Measurements from ENCODE around the gene C18orf63.
"Not testable (repeated sequence)": the region's sequence is repeated elsewhere in the genome, so short reads cannot be mapped to it uniquely, and the experiment has no call there.

Gene C18orf63

GRCh38 chr18:74286856-74287255, 28.8 kb upstream of the C18orf63 start:
- DNase-seq, result no peak

DNA sequence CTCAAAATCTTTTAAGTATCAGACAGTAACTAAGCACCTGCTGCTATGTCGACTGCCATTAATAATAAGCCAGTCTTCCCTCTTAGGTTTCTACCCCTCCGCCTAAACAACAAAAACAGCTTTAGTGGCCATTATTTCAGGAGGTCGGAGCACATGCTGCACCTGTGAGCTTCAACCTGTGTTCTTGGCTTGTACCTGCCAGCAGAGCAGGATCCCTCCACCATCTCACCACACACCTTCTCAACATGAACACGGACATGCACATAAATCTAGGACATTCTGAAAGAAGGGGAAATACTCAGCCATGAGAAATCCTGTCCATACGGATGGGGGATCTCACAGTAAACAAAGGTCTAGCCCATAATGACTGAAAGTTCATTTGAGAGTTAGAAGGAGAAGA, 27.6 kb upstream of the C18orf63 start:
- no peak for DNase-seq

DNA sequence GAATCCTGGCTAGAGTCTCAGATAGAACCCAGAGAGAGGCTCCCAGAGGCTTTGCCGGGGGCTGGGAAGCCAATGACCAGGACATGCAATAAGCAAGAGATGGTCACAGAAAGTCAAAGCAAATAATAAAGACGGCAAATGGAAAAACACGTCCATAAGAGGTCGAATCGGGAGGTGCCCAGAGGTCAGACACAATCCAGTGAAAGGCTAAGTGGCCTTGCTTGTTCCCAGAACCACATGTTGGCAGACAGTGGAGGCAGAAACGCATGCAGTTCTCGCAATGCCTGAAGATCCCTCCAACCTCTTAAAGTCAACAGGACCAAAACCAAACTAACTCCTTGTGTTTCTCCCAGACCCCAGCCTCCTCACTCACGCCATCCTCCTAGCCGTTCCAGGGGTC, 26.9 kb upstream of the C18orf63 start:
- DNase-seq, result no peak

DNA sequence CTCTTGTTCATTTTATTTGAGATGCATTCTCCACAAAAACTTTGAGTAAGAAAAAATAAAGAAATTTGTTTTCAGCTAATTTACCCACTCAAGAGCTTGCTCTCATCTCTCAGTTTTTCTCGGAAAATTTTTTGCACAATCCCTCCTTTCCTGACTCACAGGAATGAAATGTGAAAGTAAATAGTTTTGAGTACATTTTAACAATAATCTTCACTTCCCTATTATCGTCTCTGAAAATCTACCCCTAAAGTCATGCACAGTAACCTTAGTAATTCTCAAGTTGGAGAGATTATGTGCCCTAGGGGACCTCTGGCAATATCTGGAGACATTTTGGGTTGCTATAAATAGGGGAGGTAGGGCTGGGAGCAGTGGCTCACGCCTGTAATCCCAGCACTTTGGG, 26.5 kb upstream of the C18orf63 start:
- DNase-seq, result no peak

DNA sequence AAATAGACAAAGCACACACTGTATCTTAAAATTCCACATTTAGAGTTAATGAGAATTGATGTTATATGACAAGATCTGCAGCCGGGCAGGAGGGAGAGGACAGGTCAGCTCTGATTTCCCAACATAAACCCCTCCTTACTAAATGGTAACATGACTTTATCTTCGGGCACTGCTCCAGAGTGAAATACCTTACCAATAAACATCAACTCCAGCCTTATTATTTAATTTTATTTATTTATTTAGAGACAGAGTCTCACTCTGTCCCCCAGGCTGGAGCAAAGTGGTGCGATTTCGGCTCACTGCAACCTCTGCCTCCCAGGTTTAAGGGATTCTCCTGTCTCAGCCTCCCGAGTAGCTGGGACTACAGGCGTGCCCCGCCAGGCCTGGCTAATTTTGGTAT, 25.6 kb upstream of the C18orf63 start:
- DNase-seq, result no peak

GRCh38 chr18:74290794-74291471, 24.7 kb upstream of the C18orf63 start:
- no peak for DNase-seq

GRCh38 chr18:74291472-74291770, 24.2 kb upstream of the C18orf63 start:
- DNase-seq, result no peak

GRCh38 chr18:74291771-74292540, 23.7 kb upstream of the C18orf63 start, which contains the start of gene CYB5A:
Gene CYB5A (minus strand): TSS chr18:74291963. CDS start chr18:74291875, 88 bp downstream.
- peak; percentile 51 for DNase-seq

- no peak for DNase-seq
These were observed 23.1 kb upstream of the C18orf63 start for GRCh38 chr18:74292541-74292858.

GRCh38 chr18:74292982-74293381, 22.7 kb upstream of the C18orf63 start:
- not testable (repeated sequence) for DNase-seq

- DNase-seq, result no peak
These were observed 21.1 kb upstream of the C18orf63 start for GRCh38 chr18:74294526-74294925.

- no peak for DNase-seq
These were observed 16.5 kb upstream of the C18orf63 start for GRCh38 chr18:74299162-74299561.

DNA sequence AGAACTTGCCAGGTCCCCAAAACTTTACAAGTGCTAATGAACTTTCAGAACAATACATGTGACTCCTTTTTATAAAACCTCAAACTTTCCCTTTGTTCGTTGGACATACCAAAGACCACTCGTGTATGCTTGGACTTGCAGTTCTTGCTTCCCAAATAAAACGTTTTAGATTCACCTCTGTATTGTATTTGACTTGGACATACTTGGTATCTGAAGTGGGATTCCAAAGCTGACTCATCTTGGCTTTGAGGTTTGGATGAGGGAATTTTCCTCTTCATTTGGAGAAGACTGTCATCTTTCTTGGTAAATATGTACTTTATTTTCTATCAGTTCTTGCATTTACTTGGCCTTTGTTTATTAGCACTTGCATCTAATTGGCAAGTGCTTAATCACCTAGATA, 15.9 kb upstream of the C18orf63 start:
- DNase-seq, result no peak

DNA sequence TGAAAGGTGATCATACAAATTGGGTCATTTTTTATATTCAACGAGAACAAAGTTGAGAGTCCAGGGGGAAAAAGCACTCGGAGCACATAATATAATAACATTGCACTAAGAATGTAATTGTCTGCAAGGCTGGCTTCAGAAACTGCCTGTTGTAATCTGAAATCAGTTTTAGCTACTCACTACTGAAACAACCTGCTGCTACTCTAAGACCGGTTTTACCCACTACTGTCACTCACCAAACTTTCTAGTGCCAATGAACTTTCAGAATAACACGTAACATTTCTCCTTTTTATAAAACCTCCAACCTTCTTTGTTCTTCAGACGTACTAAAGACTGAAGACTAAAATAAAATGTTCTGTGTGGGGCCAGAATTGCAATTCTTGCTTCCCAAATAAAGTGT, 12.3 kb upstream of the C18orf63 start:
- DNase-seq, result no peak

DNA sequence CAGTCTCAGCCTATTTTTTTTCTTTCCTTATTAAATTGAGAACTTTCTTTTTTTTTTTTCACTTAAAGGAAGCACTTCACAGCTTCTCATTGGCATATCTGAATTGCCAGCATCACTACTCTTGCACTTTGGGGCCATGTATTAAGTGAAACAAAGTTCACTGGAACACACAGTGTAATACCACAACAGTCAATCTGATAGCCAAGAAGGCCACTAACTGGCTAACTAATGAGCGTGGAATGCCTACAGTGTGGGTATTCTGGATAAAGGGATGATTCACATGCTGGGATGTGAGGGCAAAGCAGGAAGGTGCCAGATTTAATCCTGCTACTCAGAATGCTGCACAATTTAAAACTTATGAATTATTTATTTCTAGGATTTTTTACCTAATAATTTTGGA, 11.7 kb upstream of the C18orf63 start:
- no peak for DNase-seq

DNA sequence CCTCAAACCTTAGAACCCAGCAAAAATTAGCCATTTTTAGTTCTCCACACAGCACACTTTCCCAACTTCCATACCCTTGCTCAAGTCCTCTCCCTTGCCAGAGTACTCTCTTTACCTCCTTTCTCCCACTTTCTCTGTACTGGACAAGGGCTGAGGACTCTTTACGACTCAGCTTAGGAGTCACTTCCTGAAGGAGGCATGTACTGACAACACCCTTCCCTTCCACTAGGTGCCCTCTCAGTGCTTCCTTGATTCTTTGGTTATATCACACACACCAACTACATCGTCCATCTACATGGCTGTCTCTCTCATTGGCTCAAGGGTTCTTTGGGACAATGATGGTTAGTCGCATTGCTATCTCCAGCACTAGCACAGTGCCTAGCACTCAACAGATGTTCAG, 5.2 kb upstream of the C18orf63 start:
- DNase-seq, result no peak

- DNase-seq, result no peak
These were observed 4.6 kb upstream of the C18orf63 start for GRCh38 chr18:74311000-74311399.

DNA sequence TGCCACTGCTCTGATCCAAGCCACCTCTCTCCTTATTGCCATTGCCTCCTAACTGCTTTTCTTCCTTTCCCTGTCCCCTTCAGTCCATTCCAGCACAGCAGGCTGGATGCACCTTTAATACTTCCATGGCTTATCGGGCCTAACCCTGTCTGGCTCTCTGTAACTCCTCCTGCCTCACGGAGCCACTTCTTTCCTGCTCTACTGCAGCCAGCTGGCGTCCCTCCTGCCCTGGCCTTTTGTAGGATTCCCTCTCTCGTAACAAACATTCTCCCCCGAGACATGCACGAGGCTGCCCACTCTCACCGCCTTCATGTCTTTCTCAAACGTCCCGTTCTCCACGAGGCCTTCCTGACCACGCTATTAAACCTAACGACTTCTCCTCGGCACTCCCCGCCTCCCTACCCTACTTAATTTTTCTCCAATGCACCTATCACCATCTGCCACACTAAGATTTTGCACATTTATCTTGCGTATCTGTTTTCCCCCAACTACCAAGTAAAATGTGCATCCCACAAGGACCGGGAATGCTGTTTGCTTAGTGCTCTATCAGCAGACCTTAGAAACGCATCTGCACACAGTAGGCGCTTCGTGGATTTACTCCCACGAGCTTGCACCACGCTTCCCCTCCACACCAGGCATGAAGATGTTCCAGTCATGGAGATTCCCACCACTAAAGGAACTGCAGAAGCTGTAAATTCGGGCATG, 728 bp upstream of the C18orf63 start:
- no peak for DNase-seq

DNA sequence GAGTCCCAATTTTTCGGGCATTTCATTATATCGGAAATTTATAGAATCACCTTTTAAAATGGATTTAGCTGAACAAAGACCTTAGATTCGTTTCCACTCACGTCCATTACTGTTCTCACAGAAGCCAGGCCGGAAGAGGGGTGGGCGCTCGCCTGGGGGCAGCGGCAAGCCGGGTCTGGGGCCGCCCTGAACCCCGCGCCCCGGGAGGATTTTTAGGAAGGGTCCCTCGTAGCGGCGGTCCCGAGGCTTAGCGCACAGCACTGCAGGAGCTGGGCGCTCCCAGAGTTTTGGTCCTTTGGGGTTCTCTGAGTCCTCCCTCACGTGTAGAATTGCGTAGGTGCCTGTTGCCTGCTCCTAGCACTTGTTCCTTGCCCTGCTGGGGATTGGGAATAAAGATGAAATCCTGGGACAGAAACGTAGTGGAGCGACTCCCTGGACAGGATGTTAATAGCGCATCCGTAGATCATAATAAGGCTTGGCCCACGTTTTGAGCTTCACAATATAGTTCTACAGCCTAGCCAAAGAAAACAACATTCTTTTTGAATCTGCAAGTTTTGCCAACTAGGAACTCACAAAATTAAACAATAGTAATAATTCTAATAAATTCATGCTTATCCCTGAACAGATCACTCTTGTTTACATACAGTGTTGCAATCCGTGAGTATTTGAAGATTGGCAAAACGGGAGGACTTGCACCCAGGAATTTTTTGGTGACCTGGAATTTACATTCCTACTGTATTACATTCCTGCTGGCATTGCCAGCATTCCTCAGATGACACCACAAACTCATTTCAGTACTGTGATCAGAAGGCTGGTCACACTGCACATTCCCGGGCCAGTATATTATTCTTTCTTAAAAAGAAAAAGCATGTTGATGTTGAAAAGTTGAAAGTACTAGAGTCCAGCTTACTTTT, 875 bp downstream of the C18orf63 start:
- DNase-seq, result no peak

DNA sequence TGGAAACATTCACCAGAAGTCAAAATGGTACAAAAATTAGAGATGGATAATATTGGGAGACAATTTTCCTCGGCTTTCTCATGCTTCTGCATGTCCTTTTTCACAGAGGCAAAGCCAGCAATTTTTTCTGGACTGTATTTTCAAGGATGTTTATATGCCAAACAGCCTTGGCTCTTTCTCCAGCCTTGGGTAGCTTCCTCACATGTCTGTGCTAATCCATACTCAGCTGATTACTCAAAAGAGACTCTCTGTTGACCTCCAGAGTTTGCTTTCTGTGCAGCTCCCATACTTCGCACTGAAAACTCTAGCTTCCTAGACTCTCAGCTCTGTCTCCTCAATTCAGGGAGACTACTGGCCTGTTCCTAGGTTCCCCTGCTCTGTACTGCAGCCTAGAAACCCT, 10.6 kb downstream of the C18orf63 start:
- no peak for DNase-seq

DNA sequence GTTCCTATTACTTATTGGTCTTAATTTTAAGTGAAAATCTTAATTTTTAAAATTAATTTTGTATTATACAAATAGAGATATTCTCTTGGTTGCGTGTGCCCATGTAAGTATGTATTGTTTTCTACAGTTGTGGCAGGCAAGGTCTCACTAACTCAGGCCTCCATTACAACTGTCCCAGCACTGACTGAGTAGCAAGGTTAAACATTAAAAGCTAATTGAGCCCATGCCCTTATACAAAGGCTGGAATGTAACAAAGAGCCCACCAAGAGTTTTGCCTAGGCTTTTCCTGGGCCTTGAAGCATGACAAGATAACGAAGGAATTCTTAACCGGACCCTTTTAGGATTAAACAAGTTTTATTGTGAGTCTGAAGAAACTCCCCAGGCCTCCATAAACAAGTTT, 11.2 kb downstream of the C18orf63 start:
- DNase-seq, result not testable (repeated sequence)

GRCh38 chr18:74328206-74328605, 12.6 kb downstream of the C18orf63 start:
- no peak for DNase-seq

- no peak for DNase-seq
These were observed 14.1 kb downstream of the C18orf63 start for GRCh38 chr18:74329688-74330205.

All from NCI-H524 treated with DMSO at 0.1 percent for 48 hours (cell line).